Left hindlimb (tissue), 1 donor: ENCODE results near the gene RAD51B.

ENCODE experiments used
- DNase-seq: peaks from one replicate; pipeline ENCODE4 v3.0.0-alpha.2; 2018

Gene RAD51B

DNA sequence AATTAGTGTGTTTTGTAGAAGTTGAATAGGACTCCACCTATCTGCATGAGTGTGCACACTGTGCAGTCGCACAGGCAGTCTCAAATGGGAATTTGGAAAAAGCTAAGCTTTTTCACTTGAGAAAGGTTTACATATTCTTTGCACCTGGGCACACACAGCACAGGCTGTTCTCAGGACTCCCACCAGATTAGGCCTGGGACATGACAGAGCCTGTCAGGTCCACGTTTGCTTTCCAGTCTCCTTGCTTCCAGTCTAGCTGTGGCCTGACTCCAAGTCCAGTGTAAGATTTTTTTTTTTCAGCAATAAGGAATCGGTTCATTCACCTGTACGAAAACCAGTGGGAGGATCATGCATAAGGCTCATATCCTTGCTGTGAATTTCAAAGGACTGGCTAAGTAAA is 792.0 kb downstream of the RAD51B start:
- DNase-seq: no peak

DNA sequence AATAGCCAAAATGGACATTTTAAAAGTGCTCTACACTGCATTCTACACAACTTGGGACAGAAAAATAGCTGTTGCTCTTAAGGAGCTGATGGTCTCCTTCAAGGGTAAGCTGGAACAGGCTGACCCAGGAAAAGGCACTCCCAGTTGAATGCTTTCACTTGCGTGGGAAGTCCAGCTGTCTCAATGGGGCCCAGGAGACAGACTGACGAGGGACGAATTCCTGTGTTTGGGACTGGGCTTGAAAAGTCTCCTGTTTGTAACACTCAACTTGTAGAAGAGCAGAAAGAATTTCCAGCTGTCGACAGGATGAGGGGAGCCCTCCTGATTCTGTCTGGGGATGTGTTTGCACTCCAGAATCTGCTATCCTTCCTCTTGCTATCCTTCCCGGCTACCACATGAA is 792.5 kb downstream of the RAD51B start:
- DNase-seq: no peak

DNA sequence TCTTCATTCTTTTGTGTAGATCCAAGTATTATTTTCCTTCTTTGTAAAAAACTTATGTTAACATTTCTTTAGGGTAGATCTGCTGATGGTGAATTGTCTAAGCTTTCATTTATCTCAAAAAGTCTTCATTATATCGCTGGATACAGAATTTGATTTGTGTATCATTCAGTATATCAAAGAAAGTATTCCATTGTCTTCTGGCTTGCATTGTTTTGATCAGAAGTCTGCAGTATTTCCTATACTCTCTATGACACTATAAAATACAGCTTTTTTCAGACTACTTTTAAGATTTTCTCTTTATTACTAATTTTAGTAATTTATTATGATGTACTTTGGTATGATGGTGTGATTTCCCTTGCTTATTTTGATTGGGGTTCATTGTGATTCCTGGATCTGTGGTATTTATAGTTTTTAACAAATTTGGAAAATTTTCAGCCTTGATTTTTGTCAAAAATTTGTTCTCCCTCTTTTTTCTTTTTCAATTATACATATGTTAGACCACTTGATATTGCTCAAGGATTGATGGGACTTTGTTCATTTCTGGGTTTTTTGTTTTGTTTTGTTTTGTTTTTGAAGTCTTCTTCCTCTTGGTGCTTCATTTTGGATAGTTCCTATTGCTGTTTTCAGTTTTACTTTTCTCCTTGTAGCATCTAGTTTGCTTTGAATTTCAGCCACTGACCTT is 796.8 kb downstream of the RAD51B start:
- no peak for DNase-seq

DNA sequence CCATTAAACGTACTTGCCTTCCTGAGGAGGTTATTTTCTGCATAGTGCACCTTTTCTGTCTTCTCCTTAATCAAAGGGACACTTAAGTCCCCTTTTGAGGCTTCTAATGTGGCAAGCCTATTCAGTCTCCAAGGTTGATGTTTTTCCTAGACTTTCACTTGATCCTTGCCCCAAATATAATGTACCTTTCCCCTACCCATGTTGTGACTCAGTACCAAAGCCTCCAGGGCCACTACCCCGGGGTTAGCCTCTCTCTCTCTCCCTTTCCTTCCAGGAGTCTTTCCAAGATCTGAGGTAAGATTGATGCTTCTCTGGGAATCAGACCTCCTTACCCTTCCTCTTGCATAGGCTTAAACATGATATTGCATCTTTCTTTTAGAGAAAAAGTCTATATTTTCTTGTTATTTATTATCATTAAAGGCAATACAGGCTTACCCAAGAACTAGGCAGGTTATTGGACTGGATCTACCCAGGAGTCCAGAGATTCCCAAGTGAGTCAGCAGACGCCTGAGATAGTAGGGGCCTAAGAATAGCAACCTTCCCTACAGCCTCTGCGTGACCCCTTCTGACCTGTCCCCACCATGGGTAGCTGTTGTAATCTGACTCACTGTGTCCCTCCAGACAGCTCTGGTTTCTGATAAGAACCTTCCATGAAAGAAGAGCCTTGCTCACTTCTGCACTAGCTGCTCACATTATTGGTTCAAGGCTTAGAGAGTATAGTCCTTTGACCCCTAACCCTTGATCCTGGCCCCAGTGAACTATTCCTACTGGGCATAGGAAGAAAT is 800.4 kb downstream of the RAD51B start:
- no peak for DNase-seq

DNA sequence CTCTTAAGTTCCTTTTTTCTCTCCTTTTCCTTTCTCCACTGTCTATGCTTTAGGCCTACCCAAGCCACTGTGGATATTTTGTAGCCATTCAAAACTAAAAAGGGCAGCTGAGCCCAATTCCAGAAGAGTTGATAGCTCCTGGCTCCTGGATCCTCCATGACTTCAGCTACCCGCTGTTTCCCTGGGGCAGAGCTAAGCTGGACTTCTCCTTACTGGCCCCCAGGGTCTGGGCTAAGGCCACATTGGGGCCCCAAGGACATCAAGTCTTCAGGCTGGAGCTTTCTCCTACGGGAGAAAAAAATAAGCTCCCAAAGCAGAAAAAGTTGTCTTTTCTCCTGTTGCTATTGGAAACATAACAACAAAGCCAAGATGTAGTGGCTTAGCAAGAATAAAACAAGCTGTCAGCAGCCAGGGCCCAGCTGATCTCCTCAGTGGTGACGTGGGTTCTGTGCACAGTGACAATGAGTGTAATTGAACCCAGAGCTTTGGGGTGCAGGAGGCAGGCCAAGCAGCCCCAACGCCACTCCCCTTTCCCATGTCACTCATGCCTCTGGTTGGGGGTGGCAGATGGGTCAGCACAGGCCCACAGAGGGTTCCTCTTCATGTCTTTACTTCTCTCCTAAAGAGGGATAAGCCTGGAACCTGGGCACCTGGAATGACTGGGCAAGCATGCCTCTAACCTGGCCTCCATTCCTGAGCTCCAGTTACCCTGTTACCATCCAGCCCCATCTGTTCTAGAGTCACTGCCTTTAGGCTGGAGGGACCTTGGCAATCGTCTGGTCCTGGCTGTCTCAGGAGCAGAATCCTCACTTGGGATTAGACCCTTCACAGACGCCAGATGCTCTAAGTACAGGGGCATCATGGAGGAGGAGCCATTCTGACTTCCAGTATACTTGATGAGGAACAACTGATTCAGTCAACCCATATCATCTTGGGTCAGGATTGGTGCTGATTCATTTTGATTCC is 802.1 kb downstream of the RAD51B start:
- peak; percentile 73 for DNase-seq

DNA sequence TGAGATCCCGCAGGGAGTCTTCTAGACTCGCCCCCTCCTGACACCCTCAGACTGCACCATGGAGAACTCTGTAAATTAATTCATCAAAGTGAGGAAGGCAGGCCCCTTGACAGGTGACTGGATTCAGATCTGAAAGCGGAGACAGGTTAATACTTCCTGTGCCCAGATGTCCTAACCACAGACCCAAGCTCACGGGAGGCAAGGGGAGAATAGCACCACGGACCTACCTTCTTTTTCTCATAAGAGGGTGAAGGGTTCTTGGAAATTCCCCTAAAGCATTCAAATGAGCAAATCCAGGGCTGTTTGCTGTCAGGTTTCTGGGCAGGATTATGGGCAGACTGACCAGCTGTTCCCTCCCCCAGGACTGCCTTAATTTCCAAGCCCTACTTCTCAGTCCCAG is 803.3 kb downstream of the RAD51B start:
- no peak for DNase-seq

DNA sequence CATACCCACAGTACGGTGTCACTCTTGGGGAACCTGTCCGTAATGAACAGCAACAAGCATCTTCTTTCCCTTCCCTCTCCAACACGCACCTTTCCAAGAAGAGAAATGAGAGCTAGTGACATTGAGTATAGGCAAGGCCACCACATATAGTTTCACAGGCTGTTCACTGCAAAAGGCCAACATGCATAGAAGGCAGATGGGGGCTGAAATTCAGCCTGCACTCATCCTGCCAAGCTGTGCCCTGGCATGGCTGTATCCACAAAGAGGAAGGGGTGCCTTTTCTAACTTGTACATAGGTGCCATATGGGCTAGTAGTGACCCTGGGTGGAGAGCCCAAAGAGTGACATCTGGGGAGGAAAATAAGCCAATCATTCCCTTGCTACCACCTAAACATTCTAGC is 803.7 kb downstream of the RAD51B start:
- no peak for DNase-seq

DNA sequence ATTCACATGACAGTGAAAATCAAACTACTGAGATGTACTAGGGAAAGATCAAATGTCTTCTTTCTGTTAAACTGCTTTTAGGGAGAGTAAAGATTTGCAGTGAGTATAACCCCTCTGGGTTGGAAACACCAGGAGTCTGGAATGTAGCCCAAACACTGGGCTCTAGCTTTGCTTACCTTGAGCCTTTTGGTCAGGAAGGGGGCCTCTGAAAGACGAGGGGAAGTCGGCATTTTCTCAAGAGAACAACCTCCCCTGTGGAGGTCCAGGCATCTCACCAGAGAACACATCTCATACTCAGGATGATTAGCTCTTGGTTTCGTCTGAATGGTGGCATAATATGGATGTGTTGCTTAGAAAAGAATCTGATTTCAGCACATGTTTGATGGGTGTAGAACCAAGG is 804.2 kb downstream of the RAD51B start:
- DNase-seq: no peak

DNA sequence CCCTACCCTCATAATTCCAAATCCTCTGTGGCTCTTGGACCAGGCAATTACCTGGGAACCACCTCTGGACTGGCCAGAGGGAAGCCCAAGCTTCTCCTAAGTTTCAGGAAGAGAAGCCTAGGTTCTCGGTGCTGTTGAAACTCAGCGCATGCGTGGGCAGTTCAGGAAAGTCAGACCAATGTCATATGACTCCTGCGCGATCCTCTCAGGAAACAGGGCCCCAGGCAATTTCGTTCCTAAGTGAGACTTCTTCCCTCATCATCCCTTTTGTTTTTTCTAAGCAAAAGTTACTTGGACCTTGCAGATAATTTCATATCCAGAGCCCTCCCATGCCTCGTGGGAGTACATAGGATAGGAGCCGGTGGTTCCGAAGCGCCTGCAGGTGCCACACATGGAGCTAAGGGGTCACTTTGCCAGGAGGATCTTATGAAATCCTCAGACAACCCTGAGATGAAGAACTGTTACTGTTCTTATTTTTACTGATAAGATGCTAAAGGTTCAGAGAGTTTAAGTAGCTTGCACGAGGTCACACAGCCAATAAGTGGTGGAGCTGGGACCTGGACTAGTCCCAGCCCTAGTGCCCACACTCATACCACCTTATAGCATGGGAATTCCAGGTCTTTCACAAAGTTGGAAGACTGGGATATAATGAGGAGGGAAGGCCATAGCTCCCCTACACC is 805.1 kb downstream of the RAD51B start:
- DNase-seq: no peak

DNA sequence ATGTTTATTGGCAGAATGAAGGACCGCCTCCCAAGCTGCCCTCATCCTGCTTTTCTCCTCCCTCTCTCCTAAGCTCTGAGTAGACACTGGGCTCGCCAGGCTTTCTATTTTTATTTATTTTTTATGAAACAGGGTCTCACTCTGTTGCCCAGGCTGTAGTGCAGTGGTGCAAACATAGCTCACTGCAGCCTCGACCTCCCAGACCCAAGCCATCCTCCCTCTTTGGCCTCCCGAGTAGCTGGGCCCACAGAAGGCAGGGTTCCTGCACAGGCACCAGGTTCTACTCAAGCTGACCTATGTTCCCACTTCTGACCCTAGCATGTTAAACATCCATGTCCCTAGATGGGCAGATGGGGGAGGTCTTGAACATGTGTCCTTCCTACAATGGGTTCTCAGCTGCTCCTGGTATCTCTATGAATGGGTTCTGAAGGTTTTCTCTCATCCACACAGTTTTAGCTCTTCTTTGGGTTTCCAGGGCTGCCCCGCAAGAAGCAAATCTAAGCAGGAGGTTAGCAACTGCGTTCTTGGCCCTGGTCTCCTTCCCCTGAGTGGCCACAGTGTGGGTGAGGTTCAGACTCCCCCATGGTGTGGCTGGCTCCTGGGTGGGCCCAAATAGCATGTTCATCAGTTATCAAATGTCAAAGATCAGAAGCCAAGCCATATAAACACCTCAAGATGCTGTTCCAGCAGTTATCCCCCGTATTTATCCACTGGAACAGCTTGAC is 805.9 kb downstream of the RAD51B start:
- no peak for DNase-seq

DNA sequence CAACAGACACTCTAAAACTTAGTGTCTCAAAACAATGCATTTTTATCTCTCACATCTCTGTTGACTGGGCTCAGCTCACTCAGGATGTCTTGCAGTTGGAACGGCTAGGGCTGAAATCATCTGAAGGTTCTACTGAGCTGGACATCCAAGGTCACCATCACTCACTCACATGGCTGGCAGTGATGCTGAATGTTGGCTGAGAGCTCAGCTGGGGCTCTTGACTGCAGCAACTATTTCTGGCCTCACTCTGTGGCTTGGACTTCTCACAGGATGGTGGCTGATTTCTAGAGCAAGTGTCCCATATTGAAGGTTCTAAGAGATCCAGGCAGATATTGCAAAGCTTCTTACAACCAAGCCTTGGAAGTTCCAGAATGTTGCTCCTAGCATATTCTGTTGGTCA is 806.8 kb downstream of the RAD51B start:
- DNase-seq: no peak

DNA sequence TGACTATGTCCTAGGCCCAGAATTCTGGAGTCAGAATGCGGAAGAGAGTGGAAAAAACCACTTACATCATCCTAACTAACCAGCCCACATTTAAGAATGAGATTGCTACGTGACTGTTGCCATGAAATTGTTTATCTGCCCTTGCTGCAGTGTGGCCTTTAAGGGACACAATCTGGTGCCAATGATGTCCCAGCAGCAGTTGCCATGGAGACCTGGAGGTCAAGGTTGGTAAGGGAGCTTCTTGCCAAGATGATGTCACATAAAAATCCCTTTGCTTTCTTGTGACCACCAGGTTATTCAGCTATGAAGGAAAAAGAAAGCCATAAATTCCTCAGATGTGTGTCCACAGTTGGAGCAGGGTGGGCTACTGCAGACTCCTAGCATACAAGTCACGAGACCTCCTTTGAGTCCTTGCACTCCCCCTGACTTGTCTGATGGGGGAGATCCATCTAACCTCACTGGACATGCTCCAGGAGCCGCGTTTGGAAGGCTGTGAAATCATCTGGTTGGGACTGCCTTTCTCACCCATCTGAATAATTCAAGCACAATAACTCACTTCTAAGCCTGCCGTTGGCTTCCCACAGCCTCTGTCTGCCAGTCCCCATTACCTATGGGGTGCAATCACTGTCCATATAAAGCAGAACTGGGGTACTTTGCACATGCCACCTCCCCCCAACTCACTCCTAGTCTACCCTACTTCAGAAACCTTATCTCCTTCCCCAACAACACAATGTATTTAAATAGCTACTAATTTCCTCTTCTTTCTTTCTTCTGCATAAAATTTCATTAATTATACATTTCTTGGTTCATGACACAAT is 807.7 kb downstream of the RAD51B start:
- DNase-seq: no peak

DNA sequence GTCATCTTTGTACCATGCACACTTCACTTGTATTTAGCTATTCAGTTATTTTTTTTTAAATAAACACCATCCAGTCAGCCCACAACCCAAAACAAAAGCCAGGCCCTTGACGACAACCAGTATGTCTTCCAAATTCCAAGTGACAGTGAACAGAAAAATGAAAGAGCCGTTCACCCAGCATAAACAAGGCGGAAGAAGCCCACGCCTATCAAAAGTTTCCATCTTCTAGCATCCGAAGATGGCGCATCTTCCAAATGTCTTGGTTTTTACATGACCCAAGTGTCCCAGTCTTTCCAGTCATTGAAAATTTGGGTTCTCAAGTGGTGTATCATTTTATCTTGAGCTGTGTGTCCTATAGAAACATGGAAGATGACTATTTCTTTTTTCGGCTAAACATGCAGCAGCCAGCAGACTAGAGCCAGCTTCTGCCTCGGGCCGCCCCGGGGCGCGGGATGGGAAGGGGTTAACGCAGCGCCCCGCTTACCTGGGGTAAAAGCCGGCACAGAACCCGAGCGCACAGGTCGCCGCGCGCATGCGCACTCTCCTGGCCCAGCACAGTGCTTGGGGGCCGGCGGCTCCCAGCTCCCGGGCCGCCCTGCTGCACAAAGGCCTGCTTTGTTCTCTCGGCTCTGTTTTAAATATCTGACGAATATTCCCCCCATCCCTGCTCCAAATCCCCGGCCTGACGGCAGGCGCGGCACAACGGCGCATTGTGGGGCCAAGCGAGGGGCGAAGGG is 808.5 kb downstream of the RAD51B start:
- DNase-seq: peak; percentile 70

DNA sequence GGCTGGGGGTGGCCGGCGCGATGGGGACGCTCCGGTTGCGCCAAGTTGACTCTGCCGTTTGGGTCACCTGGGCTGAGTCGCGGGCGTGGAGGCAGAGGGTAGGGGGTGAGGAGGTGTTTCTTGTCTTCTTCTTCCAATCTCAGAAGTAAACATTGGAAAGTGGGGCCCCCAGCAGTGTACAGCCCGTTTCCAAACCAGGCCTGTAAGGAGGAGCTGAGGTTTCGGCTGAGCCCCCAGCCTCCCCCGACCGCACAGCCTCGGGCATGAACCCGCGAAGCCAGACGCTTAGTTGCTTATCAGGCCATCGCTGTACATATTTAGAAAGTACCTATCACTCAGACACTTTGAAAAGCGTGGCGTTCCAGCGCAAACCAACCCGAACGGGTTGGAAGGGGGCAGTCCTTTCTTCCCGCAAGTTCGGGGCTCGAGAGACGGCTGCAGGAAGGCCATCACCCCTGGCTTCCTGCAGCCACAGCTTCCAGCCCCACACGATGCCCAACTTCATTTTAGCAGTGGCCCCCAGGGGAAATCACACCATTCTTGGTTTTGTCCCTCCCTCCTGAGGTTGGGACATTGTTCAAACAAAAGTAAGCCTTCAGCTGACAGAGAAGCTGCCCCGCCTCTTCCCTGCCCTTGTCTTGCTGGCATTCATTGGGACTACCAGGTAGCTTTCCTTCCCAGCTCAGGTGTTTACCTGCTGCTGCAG is 809.2 kb downstream of the RAD51B start:
- no peak for DNase-seq

DNA sequence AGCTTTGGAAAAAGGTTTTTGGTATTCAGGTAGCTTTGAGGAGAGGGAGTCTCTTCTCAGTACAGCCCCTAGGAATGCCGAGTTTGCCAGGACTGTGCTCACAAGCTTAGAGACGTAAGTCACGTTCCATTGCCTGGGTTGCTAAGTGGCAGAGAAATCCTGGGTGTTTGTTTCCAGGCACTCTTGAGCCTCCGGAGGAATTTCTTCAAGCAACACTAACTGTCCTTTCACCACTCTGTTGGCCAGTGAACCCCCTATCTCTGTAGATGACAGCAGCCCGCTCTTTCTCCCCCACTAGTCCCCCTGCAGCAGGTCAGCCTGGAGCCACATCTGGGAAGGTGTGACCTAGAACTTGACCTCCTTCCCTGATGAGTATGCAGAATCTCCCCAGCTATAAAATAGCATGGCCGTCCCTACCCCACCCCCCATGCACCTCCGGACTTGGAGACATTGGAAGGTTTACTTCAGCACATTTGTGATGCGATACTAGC is 810.5 kb downstream of the RAD51B start:
- no peak for DNase-seq

DNA sequence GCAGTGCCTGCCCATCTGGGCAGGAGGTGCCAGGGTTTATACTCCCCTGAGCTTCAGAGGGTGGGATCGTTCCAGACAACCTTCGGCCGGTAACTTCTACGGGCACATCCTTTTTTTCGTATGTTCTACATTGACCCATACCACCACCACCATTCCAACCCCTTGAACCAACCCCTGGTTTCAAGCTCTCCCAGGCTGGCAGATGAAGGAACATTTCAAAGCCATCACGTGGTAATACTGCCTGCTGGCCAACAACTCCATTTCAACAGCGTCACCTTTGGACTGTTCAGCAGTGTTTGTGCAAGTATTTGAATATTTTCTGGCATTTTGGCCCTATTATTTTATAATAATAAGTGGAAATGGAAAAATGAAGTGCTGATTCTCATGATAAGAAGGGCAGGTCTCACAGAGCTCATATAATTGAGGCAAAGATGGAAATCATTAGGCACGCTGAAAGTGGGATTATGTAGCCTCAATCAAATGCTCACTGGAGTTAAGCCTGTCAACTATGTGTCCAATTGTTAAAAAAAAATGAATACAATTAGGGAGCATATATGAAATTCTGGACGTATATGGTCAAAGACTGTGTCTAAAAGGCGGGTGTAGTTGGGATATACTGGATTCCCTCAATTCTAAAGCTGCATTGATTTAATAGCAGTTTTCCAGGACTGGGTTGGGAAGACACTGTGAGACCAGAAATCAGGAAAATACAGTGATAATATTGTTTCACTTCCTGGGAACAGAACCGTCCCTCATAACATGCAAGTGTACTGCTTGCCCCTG is 811.2 kb downstream of the RAD51B start:
- no peak for DNase-seq

DNA sequence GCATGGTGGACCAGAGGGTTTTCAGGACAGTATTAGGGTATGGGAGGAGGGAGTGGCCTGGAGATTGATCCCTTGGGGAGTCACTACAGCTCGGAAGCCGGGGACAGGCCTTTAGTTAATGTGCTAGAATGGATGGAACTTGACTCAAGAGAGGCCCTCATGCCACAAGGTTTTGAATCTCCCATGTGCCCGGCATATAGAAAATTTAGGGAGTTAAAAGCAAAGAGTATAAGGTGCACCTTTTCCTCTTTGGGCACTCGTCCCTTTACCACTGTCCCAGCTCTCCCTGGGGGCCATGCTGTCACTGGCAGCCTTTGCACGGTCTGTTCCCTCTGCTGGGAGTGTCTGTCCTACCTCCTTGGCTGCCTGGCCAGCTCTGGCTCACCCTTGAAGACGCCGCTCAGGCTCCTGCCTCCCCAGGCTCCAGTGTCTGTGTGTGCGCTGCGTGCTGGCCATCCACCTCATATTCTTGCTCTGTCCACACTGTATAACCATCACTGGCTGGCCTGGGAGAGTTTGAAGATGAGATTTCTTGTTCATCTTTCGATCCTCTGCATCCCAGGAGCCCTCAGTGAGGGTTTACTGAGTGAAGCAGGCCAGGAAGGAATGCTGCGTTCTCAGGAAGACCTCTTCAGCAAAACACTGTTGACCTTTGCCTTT is 811.9 kb downstream of the RAD51B start:
- DNase-seq: no peak
